Measurements from ENCODE around the gene RER1.

The RER1 gene

GRCh38 chr1:2412773-2413494, 21.3 kb downstream of the RER1 start:
- peak overlapping the region; percentile 92 for H3K4me2 ChIP-seq (ENCODE audit: low read depth, low read length)
- H3K9ac ChIP-seq (ENCODE audit: low read length), result peak overlapping the region; percentile 85
- no peaks in the 10 kb centered on the region for H3K36me3 ChIP-seq (replicated peaks; ENCODE audit: insufficient read depth, low read length)
- peaks cover 25% of the 10 kb centered on the region for H3K4me1 ChIP-seq (ENCODE audit: low read length)
- H3K79me2 ChIP-seq (ENCODE audit: low read length), result peaks cover 7% of the 10 kb centered on the region
- peak overlapping the region; percentile 88 for H3K4me3 ChIP-seq (ENCODE audit: low read length)
- DNase-seq, result no peak
- H3K9me2 ChIP-seq (replicated peaks; ENCODE audit: insufficient read depth, low read length), result no peaks in the 10 kb centered on the region
- no peaks in the 10 kb centered on the region for H3K9me3 ChIP-seq (replicated peaks; ENCODE audit: insufficient read depth, low read length)
- peak overlapping the region; percentile 52 for H3K27ac ChIP-seq (ENCODE audit: low read length)
- H4K20me1 ChIP-seq (ENCODE audit: insufficient read depth, low read length), result no peaks in the 10 kb centered on the region
- no peak for TF ChIP-seq CTCF (IDR thresholded peaks at IDR 0.05; ENCODE audit: low read length)
- no peak for TF ChIP-seq EZH2 (optimal IDR thresholded peaks at IDR 0.05; ENCODE audit: low read depth, low read length)
- TF ChIP-seq EZH2phosphoT487 (IDR thresholded peaks at IDR 0.05; ENCODE audit: low read length), result no peak
- peaks cover 11% of the 10 kb centered on the region for H3F3A ChIP-seq (ENCODE audit: insufficient read depth, low read length)
- peaks cover 12% of the 10 kb centered on the region for H3K27me3 ChIP-seq (replicated peaks; ENCODE audit: insufficient read depth, low read length)
- peak overlapping the region; percentile 84 for H2AFZ ChIP-seq (ENCODE audit: low read length)

- no peaks in the 10 kb centered on the region for H3K9me3 ChIP-seq (replicated peaks; ENCODE audit: insufficient read depth, low read length)
- TF ChIP-seq EZH2 (optimal IDR thresholded peaks at IDR 0.05; ENCODE audit: low read depth, low read length), result no peak
- no peak for TF ChIP-seq CTCF (IDR thresholded peaks at IDR 0.05; ENCODE audit: low read length)
- no peak for TF ChIP-seq EZH2phosphoT487 (IDR thresholded peaks at IDR 0.05; ENCODE audit: low read length)
- peak overlapping the region; percentile 70 for H2AFZ ChIP-seq (ENCODE audit: low read length)
- DNase-seq, result peak; percentile 20
- H3K36me3 ChIP-seq (replicated peaks; ENCODE audit: insufficient read depth, low read length), result no peaks in the 10 kb centered on the region
- H3K4me2 ChIP-seq (ENCODE audit: low read depth, low read length), result peak overlapping the region; percentile 92
- H3F3A ChIP-seq (ENCODE audit: insufficient read depth, low read length), result peaks cover 11% of the 10 kb centered on the region
- peak overlapping the region; percentile 52; the same call in 1 of the 2 replicates for H3K27ac ChIP-seq (ENCODE audit: low read length)
- peaks cover 25% of the 10 kb centered on the region for H3K4me1 ChIP-seq (ENCODE audit: low read length)
- H4K20me1 ChIP-seq (ENCODE audit: insufficient read depth, low read length), result no peaks in the 10 kb centered on the region
- H3K9ac ChIP-seq (ENCODE audit: low read length), result peak overlapping the region; percentile 85
- H3K9me2 ChIP-seq (replicated peaks; ENCODE audit: insufficient read depth, low read length), result no peaks in the 10 kb centered on the region
- H3K4me3 ChIP-seq (ENCODE audit: low read length), result peak overlapping the region; percentile 88
- peaks cover 20% of the 10 kb centered on the region for H3K27me3 ChIP-seq (replicated peaks; ENCODE audit: insufficient read depth, low read length)
- peaks cover 7% of the 10 kb centered on the region for H3K79me2 ChIP-seq (ENCODE audit: low read length)
Measured at GRCh38 chr1:2413495-2414296, 22.1 kb downstream of the RER1 start.

GRCh38 chr1:2414297-2414958, 22.8 kb downstream of the RER1 start:
- no peaks in the 10 kb centered on the region for H3K9me2 ChIP-seq (replicated peaks; ENCODE audit: insufficient read depth, low read length)
- DNase-seq, result peak; percentile 65
- H3K27me3 ChIP-seq (replicated peaks; ENCODE audit: insufficient read depth, low read length), result peaks cover 27% of the 10 kb centered on the region
- no peaks in the 10 kb centered on the region for H4K20me1 ChIP-seq (ENCODE audit: insufficient read depth, low read length)
- peak overlapping the region; percentile 70 for H2AFZ ChIP-seq (ENCODE audit: low read length)
- peaks cover 25% of the 10 kb centered on the region for H3K4me1 ChIP-seq (ENCODE audit: low read length)
- no peaks in the 10 kb centered on the region for H3K36me3 ChIP-seq (replicated peaks; ENCODE audit: insufficient read depth, low read length)
- H3K9ac ChIP-seq (ENCODE audit: low read length), result peak overlapping the region; percentile 11; the same call in 1 of the 2 replicates
- TF ChIP-seq EZH2 (optimal IDR thresholded peaks at IDR 0.05; ENCODE audit: low read depth, low read length) (no peak), EZH2phosphoT487 (IDR thresholded peaks at IDR 0.05; ENCODE audit: low read length) (no peak), CTCF (IDR thresholded peaks at IDR 0.05; ENCODE audit: low read length) (peak; percentile 94)
- H3K27ac ChIP-seq (ENCODE audit: low read length), result peak overlapping the region; percentile 52; the same call in 1 of the 2 replicates
- no peaks in the 10 kb centered on the region for H3K9me3 ChIP-seq (replicated peaks; ENCODE audit: insufficient read depth, low read length)
- peaks cover 7% of the 10 kb centered on the region for H3K79me2 ChIP-seq (ENCODE audit: low read length)
- peak overlapping the region; percentile 88 for H3K4me3 ChIP-seq (ENCODE audit: low read length)
- peak overlapping the region; percentile 92 for H3K4me2 ChIP-seq (ENCODE audit: low read depth, low read length)
- H3F3A ChIP-seq (ENCODE audit: insufficient read depth, low read length), result peaks cover 11% of the 10 kb centered on the region
